DOHH2 (cell line): ENCODE data around the gene GASK1A.

Experiments used
- CTCF ChIP-seq: fragments of 200-600 bp; sonication (generic); IDR thresholded peaks from one replicate; pipeline ENCODE4 v1.5.1; 2014; ENCODE audit warnings: antibody characterized with exemption, mild to moderate bottlenecking, low read depth, low read length; ENCODE audit not compliant: poor library complexity, severe bottlenecking
- EZH2phosphoT487 ChIP-seq: fragments of 200-600 bp; sonication (generic); IDR thresholded peaks from 2 replicates; pipeline ENCODE4 v1.6.1; 2017; ENCODE audit warnings: borderline replicate concordance, mild to moderate bottlenecking, antibody characterized with exemption, low read length, moderate library complexity, mixed read lengths

DNA sequence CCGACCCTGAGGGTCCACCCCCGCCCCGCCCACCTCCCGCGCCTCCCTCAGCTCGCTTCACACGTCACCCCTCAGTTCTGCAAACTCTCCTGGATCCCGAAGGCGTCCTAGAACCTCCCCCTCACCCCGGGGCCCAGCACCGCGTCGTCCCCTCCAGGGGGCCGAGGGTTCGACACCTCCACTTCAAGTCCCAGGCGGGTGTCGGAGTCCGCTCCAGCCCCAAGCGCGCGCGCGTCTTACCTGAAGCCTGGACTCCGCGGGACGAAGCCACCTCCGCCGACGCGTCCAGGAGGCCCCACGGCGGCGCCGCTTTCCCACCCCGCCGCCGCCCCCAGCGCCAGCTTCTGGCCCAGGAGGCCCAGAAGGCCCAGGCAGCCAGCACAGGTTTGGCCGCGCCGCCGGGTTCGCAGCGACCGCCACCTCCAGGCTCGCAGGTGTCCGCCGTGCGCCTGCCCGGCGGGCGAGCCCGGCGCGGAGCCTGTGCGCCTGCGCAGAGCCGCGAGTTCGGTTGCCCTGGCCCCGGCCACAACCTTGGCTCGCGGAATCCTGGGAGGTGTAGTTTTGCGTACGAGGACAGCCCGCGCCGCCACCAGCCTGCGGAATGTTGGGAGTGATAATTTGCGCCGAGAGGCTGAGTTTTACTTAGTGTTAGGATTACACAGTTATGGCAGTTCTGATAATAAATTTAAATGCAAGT is 126.6 kb downstream of the GASK1A start, which contains the start of gene POMGNT2:
- TF ChIP-seq CTCF (no peak), EZH2phosphoT487 (no peak)
